ENCODE measurements around the gene CLDN3. TPM values are rescaled to one million over a fixed set of nuclear protein-coding genes. Genes with fewer than 3 reads are reported as not detected.

Gene CLDN3
- total RNA-seq, 2 donors from 2014 or later, result not detected

Other genes starting within 250 kb of the CLDN3 start
- 100 to 1,000 TPM in 1 of 2 donors, 10 to 100 TPM in 1; 59.7 to 102 TPM for gene BAZ1B, start 248.0 kb downstream of the CLDN3 start, total RNA-seq
- gene BCL7B, start 212.6 kb downstream of the CLDN3 start, total RNA-seq, result 10 to 100 TPM; 52.4 to 76.7 TPM
- gene TBL2, start 191.7 kb downstream of the CLDN3 start, total RNA-seq, result 10 to 100 TPM; 34.7 to 43.5 TPM
- not detected for gene MLXIPL, start 145.7 kb downstream of the CLDN3 start, total RNA-seq
- gene VPS37D, start 102.4 kb downstream of the CLDN3 start, total RNA-seq, result under 1 TPM; 0.15 to 0.48 TPM
- gene DNAJC30, start 86.8 kb downstream of the CLDN3 start, total RNA-seq, result 1 to 10 TPM; 5.3 to 7.6 TPM
- gene BUD23, start 86.7 kb downstream of the CLDN3 start, total RNA-seq, result 10 to 100 TPM; 54.6 to 82.3 TPM
- 10 to 100 TPM; 16.8 to 40.9 TPM for gene STX1A, start 50.6 kb downstream of the CLDN3 start, total RNA-seq
- 10 to 100 TPM; 11.9 to 21.2 TPM for gene ABHD11, start 31.5 kb downstream of the CLDN3 start, total RNA-seq
- gene CLDN4, start 60.7 kb upstream of the CLDN3 start, total RNA-seq, result under 1 TPM in 1 of 2 donors, not detected in 1; 0.26 TPM
- gene METTL27, start 72.2 kb upstream of the CLDN3 start, total RNA-seq, result 1 to 10 TPM in 1 of 2 donors, under 1 TPM in 1; 0.76 to 1.5 TPM
- not detected for gene TMEM270, start 90.9 kb upstream of the CLDN3 start, total RNA-seq

Measured in activated T-helper 17 cell treated with anti-CD3 and anti-CD28 coated beads, Interleukin-2, amount 50 U/mL, for 72 hours (primary cell).